ENCODE measurements around the gene HDAC11. TPM values are rescaled to one million over a fixed set of nuclear protein-coding genes. Genes with fewer than 3 reads are reported as not detected.

HDAC11 gene
- total RNA-seq, 2 donors from 2014 or later: 6.2 to 8.0 TPM

GRCh38 chr3:13509816-13510192 is 29.7 kb downstream of the HDAC11 start:
- Mint-ChIP-seq H3K27ac (no peak overlapping the region), H3K27me3 (ENCODE audit: low read depth) (no peaks in the 10 kb centered on the region), H3K4me3 (no peak overlapping the region), H3K4me1 (ENCODE audit: low read depth) (no peaks in the 10 kb centered on the region), H3K9me3 (no peaks in the 10 kb centered on the region), H3K36me3 (ENCODE audit: insufficient read depth in 2 of 2) (no peaks in the 10 kb centered on the region)
- DNase-seq (no peak), ATAC-seq (replicated peaks in 1 of 2) (no peak)

GRCh38 chr3:13512451-13512850 is 32.3 kb downstream of the HDAC11 start:
- ATAC-seq (replicated peaks in 1 of 2) (no peak), DNase-seq (no peak)
- H3K4me3 Mint-ChIP-seq: no peak overlapping the region
- no peaks in the 10 kb centered on the region for H3K36me3 Mint-ChIP-seq (ENCODE audit: insufficient read depth in 2 of 2)
- H3K9me3 Mint-ChIP-seq: no peaks in the 10 kb centered on the region
- no peak overlapping the region for H3K27ac Mint-ChIP-seq
- H3K27me3 Mint-ChIP-seq (ENCODE audit: low read depth): no peaks in the 10 kb centered on the region
- no peaks in the 10 kb centered on the region for H3K4me1 Mint-ChIP-seq (ENCODE audit: low read depth)

DNA sequence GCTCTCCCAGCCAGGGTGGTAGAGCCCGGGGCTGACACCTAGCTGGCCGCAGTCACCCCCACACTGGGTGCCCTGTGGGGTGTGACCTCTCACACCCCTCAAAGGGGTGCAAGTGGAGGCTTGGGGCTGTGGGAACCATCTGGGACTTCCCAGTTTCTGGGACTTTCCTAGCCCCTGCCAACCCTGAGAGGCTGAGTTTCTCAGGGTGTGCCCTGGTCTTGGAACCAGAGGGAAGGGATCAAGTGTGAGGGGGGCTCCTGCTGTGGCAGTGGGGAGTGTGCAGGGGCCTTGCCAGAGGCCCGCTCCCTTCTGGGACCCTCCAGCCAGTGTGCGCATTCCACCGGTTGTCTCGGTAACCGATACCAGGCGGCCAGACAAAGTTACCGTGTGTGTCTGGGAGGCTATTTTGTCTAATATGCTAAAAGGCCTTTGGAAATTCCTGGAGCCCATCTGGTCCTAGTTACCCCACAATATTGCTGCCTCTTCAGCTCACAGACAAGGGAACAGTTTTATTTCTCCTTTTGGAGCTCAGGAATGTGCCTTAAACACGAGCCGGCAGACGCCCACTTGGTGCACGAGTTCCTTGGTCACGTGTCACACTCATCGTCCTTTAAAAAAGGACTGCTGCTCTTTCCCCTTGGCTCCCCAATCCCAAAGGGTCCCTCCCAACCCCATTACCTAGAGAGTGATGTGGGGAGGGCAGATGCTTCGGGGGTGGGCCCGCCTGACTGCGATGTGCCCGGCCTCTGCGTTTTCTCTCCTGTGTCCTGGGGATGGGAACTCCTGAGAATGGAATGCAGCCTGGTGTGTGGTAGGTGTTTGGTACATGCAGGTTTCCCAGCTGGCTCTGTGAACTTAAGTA is 33.2 kb downstream of the HDAC11 start:
- H3K27ac Mint-ChIP-seq: no peak overlapping the region
- DNase-seq (no peak), ATAC-seq (replicated peaks in 1 of 2) (no peak)
- H3K9me3 Mint-ChIP-seq: no peaks in the 10 kb centered on the region
- no peaks in the 10 kb centered on the region for H3K36me3 Mint-ChIP-seq (ENCODE audit: insufficient read depth in 2 of 2)
- no peaks in the 10 kb centered on the region for H3K27me3 Mint-ChIP-seq (ENCODE audit: low read depth)
- no peaks in the 10 kb centered on the region for H3K4me1 Mint-ChIP-seq (ENCODE audit: low read depth)
- no peak overlapping the region for H3K4me3 Mint-ChIP-seq

DNA sequence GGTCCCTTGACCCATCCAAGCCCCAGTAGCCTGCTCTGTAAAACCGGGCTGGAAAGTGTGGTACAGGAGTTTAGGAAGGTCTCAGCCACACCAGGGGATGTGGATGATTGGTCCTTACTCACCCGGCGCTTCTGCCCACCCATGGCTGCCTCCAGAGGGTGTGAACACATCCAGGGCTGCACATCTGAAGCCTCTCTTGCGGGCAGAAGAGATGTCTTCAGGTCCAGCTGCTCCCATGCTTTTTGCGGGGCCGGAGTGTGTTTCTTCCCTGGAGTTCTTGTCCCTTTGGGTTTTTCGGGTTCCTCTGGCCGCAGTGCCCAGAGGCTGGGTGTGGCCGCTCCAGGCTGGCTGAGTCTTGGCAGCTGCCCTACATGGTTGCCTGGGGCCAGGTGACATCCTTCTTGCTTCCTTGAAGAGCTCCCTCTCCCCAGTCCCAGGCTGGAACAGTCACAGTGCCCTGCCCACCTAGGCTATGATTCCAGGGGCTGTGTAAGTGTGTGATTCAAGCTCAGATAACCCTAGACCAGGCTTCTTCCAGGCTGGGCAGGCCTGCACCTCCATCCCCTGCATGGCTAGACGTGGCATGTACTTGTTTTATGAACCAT is 33.9 kb downstream of the HDAC11 start:
- Mint-ChIP-seq H3K27ac (no peak overlapping the region), H3K4me1 (ENCODE audit: low read depth) (no peaks in the 10 kb centered on the region), H3K36me3 (ENCODE audit: insufficient read depth in 2 of 2) (no peaks in the 10 kb centered on the region), H3K4me3 (no peak overlapping the region), H3K9me3 (no peaks in the 10 kb centered on the region), H3K27me3 (ENCODE audit: low read depth) (no peaks in the 10 kb centered on the region)
- no peak for DNase-seq
- ATAC-seq (replicated peaks in 1 of 2): no peak

- Mint-ChIP-seq H3K36me3 (ENCODE audit: insufficient read depth in 2 of 2) (no peaks in the 10 kb centered on the region), H3K27me3 (ENCODE audit: low read depth) (no peaks in the 10 kb centered on the region), H3K9me3 (no peaks in the 10 kb centered on the region), H3K4me1 (ENCODE audit: low read depth) (no peaks in the 10 kb centered on the region), H3K27ac (no peak overlapping the region), H3K4me3 (no peak overlapping the region)
- ATAC-seq (replicated peaks in 1 of 2): no peak
- DNase-seq: no peak
Measured at GRCh38 chr3:13514639-13515435, 34.7 kb downstream of the HDAC11 start.

- Mint-ChIP-seq H3K36me3 (ENCODE audit: insufficient read depth in 2 of 2) (no peaks in the 10 kb centered on the region), H3K27me3 (ENCODE audit: low read depth) (no peaks in the 10 kb centered on the region), H3K4me1 (ENCODE audit: low read depth) (no peaks in the 10 kb centered on the region), H3K4me3 (no peak overlapping the region), H3K27ac (no peak overlapping the region), H3K9me3 (no peaks in the 10 kb centered on the region)
- ATAC-seq (replicated peaks in 1 of 2) (no peak), DNase-seq (no peak)
Measured at GRCh38 chr3:13515786-13516759, 36.0 kb downstream of the HDAC11 start.

DNA sequence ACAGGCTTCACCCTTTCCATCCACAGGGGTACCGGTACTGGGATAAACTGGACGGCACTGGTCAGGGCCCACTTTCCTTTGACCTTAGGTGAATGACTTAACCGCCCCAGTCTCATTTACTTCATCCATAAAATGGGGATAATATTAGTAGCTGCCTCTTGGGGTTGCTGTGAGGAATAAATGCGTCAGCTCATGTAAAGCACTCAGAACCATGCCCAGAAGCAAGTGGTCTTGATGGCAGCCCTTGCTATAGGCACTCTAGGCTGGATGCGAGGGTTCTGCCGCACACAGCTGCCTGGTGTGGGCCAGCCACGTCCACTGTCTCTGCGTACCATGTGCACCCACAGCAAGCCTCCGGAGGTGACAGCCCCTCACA is 36.6 kb downstream of the HDAC11 start:
- H3K9me3 Mint-ChIP-seq: peaks cover 0 to 4% of the 10 kb centered on the region in 2 donors
- DNase-seq (no peak), ATAC-seq (replicated peaks in 1 of 2) (no peak)
- no peak overlapping the region for H3K27ac Mint-ChIP-seq
- no peak overlapping the region for H3K4me3 Mint-ChIP-seq
- no peaks in the 10 kb centered on the region for H3K4me1 Mint-ChIP-seq (ENCODE audit: low read depth)
- no peaks in the 10 kb centered on the region for H3K27me3 Mint-ChIP-seq (ENCODE audit: low read depth)
- peaks cover 0 to 3% of the 10 kb centered on the region in 2 donors for H3K36me3 Mint-ChIP-seq (ENCODE audit: insufficient read depth in 2 of 2)

GRCh38 chr3:13517253-13517977 is 37.3 kb downstream of the HDAC11 start:
- Mint-ChIP-seq H3K27me3 (ENCODE audit: low read depth) (no peaks in the 10 kb centered on the region), H3K9me3 (peaks cover 0 to 4% of the 10 kb centered on the region in 2 donors), H3K4me1 (ENCODE audit: low read depth) (no peaks in the 10 kb centered on the region), H3K27ac (no peak overlapping the region), H3K4me3 (no peak overlapping the region), H3K36me3 (ENCODE audit: insufficient read depth in 2 of 2) (peaks cover 0 to 3% of the 10 kb centered on the region in 2 donors)
- ATAC-seq (replicated peaks in 1 of 2) (no peak), DNase-seq (no peak)

DNA sequence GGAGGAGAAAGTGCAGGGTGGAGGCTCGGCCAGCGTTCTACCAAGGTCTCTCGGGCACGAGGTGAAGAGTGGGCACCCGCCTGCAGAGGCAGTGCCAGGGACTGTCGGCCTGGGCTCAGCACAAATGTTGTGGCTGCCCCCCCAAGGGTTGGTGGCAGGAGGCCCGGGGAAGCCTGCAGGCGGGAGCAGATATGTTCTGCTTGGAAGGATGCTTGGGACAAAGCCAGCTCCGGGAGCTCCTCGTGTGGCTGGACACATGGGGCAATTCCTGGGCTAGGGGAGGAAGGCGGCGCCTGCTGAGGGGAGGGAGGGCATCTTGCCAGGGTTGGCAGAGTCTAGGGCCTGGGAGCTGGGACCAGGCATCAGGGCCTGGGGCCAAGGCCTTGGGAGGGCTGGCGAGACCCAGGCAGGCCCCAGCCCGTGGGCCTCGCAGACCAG is 38.4 kb downstream of the HDAC11 start:
- peaks cover 0 to 4% of the 10 kb centered on the region in 2 donors for H3K9me3 Mint-ChIP-seq
- no peaks in the 10 kb centered on the region for H3K27me3 Mint-ChIP-seq (ENCODE audit: low read depth)
- no peaks in the 10 kb centered on the region for H3K4me1 Mint-ChIP-seq (ENCODE audit: low read depth)
- H3K4me3 Mint-ChIP-seq: no peak overlapping the region
- no peak overlapping the region for H3K27ac Mint-ChIP-seq
- H3K36me3 Mint-ChIP-seq (ENCODE audit: insufficient read depth in 2 of 2): peaks cover 0 to 3% of the 10 kb centered on the region in 2 donors
- DNase-seq (no peak), ATAC-seq (replicated peaks in 1 of 2) (no peak)

- Mint-ChIP-seq H3K4me1 (ENCODE audit: low read depth) (no peaks in the 10 kb centered on the region), H3K4me3 (no peak overlapping the region), H3K27ac (no peak overlapping the region), H3K36me3 (ENCODE audit: insufficient read depth in 2 of 2) (peaks cover 0 to 3% of the 10 kb centered on the region in 2 donors), H3K9me3 (peaks cover 0 to 4% of the 10 kb centered on the region in 2 donors), H3K27me3 (ENCODE audit: low read depth) (no peaks in the 10 kb centered on the region)
- no peak for DNase-seq
- ATAC-seq (replicated peaks in 1 of 2): no peak
Measured at GRCh38 chr3:13519006-13519791, 39.1 kb downstream of the HDAC11 start.

- Mint-ChIP-seq H3K9me3 (peaks cover 0 to 4% of the 10 kb centered on the region in 2 donors), H3K27me3 (ENCODE audit: low read depth) (no peaks in the 10 kb centered on the region), H3K36me3 (ENCODE audit: insufficient read depth in 2 of 2) (peaks cover 0 to 3% of the 10 kb centered on the region in 2 donors), H3K4me1 (ENCODE audit: low read depth) (no peaks in the 10 kb centered on the region), H3K27ac (no peak overlapping the region), H3K4me3 (no peak overlapping the region)
- DNase-seq (no peak), ATAC-seq (replicated peaks in 1 of 2) (no peak)
Measured at GRCh38 chr3:13520326-13520880, 40.3 kb downstream of the HDAC11 start.
